ENCODE results near the gene MAPK11.

Gene MAPK11

DNA sequence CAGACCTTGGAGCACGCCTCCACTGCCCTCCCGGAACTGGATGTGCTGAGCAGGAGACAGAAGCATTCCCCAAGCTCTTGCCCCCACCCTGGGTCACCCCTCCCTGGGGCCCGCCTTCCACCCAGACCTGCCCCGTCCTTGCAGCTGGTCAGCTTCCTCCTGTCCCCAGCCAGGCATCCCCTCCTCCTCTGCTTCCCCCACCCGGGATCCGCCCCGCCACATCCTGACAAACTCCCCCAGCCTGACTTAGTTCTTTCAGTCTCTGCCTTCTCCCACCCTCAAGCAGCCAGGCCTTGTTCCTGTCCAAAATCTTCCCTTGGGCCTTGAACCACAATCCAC, 38.4 kb upstream of the MAPK11 start:
- no peak for DNase-seq (ENCODE audit: low read depth in 1 of 2, low spot score in 1 of 2)

GRCh38 chr22:50307890-50308596, 37.9 kb upstream of the MAPK11 start:
- no peak for DNase-seq (ENCODE audit: low read depth in 1 of 2, low spot score in 1 of 2)

DNA sequence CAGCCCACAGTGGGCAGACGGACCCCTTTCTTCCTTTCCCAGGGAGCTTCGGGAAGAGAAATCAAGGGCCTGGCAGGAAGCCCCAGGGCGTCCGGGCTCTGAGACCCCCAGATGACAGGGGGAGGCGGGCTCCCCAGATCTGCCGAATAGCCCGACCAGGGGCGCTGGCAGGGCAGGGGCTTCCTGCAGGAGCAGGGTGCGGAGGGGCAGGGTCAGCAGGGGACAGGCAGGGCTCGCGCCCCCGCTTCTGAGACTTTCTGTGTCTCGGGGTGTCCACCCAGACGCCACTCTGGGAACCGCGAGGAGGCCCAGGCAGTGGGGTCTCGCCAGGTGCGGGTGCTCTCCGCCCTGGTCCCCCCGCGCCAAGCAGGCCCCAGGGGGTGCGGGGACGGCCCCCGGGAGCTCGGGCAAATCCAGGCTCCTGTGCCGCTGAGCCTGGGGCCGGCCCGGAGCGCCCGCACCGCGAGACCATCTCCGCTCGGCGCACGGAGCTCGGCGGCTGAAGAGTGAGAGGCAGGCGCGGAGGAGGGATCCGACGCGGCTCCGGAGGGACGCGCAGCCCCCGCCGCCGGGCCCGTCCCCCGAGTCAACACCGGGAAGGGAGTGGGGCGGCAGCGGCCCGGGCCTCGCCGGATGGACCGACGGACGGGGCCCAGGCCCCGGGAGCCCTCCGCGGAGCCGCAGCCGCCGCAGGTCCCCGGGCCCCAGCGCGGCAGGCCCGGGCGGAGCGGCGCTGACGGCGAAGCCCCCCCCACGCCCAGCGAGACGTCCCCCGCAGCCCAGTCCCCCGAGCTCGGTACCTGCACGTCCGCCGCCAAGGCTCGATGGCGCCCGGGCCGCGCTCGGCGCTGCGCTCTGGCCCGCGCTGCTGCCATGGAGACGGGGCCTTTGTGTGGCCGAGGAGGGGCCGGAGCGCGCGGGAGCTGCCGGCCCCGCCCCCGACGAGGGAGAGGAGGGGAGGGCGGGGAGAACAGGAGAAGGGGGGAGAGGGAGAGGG, 36.9 kb upstream of the MAPK11 start, which contains the start of gene PLXNB2:
Gene PLXNB2, minus strand, starts transcription at position 894 of the 997 bp plus-strand sequence. CDS start 17,062 bp downstream, outside the sequence.
- DNase-seq (ENCODE audit: low read depth in 1 of 2, low spot score in 1 of 2): no peak

GRCh38 chr22:50305923-50306566, 35.9 kb upstream of the MAPK11 start:
- no peak for DNase-seq (ENCODE audit: low read depth in 1 of 2, low spot score in 1 of 2)

GRCh38 chr22:50305393-50305922, 35.3 kb upstream of the MAPK11 start:
- no peak for DNase-seq (ENCODE audit: low read depth in 1 of 2, low spot score in 1 of 2)

- no peak for DNase-seq (ENCODE audit: low read depth in 1 of 2, low spot score in 1 of 2)
These were observed 34.6 kb upstream of the MAPK11 start for GRCh38 chr22:50304528-50305392.

DNA sequence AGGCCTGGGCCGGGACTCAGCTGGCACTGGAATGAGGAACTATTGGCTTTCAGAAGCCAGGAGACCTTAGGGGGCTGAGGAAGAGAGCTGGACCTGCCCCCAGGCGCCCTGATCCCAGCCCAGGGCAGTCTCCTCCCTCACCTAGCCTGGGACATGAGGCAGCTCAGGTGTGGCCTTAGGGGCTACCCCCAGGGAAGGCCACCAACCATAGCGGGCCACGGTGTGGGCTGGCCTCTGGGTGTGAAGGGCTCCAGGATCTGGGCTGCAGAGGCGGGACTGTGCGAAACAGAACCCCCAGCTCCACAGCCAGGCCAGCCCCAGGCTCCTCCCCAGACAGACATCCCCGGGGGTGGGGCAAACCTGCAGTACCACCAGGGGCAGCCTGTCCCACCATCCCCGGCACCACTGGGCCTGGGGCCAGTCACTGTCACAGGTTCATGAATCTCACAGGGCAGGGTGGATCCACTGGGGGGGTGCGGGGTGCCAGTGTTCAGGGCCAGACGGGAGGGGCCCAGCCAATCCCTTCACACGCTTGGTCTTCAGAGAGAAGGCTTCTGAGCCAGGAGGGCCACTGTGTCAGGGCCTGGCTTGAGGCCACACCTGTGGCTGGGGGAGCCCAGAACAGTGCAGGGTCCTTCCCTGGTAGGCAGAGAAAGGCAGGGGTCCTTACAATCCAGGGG, 33.8 kb upstream of the MAPK11 start:
- no peak for DNase-seq (ENCODE audit: low read depth in 1 of 2, low spot score in 1 of 2)

DNA sequence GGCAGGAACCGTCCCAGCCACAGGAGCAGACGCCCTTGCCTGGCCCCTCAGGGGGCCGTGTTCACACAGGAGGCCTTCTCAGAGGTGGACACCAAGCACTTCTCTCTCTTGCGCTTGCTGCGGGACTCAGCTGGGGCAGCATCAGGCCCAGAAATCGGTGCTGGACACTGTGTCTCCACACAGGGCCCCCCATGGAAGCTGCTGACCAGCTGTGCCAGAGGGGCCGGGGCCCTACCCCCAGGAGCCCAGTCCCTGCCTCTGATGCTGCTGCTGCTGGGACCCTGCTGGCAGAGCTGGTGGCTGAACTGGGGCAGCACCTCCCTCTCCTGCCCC, 33.3 kb upstream of the MAPK11 start:
- DNase-seq (ENCODE audit: low read depth in 1 of 2, low spot score in 1 of 2): no peak

DNA sequence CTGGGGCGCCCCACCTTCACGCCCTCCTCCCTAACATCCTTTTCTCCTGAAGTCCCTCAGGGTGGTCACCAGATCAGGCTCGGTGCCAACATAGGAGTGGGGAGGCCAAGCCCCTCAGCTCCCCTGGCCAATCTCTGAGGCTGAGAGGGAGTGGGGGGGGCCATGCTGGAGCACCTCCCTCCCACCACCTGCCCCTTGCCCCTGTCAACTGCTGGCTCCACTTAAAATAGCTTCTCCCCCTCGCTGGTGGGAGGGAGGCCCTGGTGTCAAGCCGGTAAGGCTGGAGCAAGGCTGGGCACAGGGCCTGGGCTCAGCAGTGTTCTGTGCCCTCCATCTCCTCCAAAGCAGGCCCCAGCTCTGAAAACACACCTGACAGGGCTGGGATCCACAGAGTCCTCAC, 32.4 kb upstream of the MAPK11 start:
- no peak for DNase-seq (ENCODE audit: low read depth in 1 of 2, low spot score in 1 of 2)

DNA sequence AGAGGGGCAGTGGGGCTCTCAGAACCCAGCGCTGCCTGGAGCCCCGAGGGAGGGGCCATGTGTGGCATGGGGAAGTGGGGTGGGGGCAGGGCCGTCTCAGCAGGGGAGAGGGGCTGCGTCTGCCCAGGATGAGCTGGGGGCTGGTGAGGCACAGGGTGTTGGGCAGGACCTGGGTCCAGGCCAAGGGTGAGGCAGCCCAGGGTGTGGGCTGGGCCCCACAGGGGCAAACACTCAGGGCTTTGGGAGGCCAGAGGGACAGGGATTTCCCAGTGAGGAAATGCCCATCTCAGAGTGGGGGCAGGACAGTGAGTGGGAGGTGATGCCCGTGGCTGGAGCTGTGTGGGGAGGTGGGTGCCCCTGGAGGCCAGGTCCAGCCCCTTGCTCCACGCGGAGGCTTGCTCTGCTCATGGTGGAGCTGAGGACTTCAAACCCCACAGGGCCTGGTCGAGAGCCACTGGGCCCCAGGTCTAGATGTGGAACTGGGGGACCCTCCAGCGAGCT, 31.9 kb upstream of the MAPK11 start:
- no peak for DNase-seq (ENCODE audit: low read depth in 1 of 2, low spot score in 1 of 2)

DNA sequence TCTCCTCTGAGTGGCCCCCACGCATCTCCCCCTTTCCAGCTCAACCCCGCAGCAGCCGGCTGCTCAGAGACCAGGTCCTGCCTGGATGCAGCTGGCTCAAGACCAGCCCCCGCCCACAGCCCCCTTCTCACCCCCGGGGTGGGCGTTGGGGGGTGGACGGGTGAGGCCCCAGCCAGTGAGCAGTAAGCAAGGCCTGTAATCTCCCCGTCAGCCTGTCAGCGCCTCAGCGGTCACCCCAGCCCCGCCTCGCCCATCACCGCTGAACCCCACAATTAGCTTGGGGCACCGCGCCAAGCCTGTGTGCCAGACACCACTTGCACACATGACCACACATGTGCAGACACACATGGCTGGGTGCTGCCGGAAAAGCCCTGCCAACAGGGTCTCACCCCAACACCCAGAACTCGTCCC, 31.4 kb upstream of the MAPK11 start:
- no peak for DNase-seq (ENCODE audit: low read depth in 1 of 2, low spot score in 1 of 2)

DNA sequence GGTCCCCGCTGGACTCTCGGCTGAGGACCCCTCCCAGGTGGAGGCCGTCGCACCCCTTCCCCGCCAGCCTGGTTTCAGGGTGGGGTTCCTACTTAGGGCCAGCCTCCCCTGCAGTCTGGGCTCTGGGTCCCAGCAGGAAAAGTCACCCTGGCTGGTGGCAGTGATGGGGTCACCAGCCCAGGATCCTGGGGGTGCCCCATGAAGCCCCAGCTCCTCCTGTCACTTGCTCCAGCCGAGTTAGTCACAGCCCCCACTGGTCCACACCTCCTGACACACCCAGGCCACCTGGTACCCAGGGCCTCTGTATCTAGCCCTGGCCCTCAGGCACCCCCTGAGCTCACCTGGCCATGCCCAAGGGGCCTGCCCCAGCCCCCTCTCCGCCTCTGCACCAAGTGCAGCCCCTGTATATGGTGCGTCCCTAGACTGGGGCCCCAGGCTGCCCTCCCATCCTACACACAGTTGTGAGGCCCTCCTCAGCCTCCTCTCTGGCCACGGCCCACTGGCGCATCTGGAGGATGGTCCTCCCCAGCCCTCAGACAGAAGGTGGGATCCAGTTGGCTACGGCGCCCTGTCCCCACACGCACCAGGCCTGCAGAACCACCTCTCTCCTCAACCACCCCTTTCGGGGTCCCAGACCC, 30.6 kb upstream of the MAPK11 start:
- no peak for DNase-seq (ENCODE audit: low read depth in 1 of 2, low spot score in 1 of 2)

DNA sequence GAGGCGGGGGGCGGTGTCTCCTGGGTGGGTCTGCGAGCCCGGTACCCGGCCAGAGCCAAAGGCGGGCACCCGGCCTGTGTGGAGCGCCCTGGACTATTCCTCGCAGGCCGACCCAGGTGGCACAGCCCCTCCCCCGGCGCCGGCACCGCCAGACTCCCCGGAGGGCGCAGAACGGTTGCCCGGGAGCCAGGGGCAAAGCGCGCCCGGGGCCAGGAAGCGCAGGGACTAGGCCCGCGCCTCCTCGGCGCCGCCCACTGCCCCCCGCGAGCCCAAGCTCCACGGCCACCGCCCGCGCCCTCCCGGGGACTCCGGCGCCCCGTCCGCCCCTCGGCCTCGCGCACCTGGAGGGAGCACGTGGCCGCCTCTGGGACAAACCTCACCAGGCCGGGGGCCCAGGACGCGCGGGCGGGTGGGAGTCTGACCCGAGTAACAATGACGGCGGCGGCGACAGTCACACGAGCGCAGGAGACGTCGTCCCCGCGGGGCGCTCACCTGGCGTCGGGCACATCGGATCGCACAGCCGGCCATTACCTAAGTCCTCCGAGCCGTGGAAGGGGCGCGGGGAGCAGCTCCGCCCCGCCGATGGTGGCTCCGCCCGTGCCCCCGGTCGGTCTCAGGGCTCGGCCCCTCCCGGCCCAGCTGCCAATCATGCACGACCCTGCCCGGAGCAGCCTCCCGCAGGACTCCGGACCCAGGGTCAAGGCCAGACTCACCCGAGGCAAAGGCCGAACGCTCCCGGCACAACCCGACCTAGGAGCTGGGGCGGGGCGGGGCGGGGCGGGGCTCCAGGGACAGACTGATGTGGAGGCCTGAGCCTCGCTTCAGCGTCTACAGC, 29.8 kb upstream of the MAPK11 start:
- DNase-seq (ENCODE audit: low read depth in 1 of 2, low spot score in 1 of 2): no peak

GRCh38 chr22:50298937-50299784, 29.0 kb upstream of the MAPK11 start:
- no peak for DNase-seq (ENCODE audit: low read depth in 1 of 2, low spot score in 1 of 2)

DNA sequence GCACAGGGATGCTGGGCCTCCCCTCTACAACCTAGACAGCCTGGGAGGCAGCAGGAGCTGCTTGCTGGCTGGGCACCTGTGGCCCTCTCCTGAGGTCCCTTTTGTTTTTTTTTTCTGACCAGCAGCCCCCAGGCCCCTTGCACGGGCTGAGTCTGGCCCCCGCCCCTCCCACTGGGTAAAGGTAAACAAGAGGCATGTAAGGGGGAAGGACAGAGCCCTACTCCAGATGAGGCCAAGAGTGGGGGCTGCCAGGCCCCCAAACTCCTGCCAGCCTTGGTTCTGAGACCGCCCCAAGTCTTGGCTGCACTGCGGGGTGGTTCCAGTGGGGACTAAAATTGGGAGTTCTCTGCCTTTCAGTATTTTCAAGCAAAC, 28.1 kb upstream of the MAPK11 start:
- DNase-seq (ENCODE audit: low read depth in 1 of 2, low spot score in 1 of 2): no peak

DNA sequence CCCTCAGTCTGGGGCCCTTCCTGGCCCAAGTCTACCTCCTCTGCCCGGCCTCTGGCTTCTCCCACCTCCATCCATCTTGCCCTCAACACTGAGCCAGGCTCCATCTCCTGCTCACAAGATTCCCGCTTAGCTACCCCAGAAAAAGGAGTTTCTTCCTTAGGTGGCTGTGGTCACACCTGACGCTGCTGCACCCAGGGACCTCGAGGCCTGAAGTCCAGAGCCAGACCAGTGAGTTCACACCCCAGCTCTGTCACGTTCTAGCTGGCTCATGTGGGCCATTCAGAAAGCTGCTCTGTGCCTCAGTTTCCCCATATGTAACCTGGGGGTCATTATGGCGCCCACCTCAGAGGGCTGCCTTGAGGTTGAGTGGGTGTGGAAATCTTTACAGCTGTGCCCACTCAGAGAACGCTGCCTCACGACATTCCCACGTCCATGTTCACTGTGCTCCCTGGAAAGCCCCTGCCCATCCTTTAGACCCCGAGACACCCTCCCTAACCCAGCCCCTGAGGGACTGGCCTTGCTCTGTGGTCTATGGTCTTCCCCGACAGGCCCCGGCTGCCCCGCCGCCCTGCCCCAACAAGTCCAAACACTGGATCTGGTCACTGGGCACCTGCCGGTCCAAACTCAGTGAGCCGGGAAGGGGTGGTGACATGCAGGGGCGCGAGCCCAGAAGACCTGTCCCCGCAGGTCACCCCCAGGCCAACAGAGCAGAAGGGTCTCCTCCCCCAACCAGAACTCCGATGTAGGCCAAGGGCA, 27.5 kb upstream of the MAPK11 start:
- DNase-seq (ENCODE audit: low read depth in 1 of 2, low spot score in 1 of 2): no peak
